Measurements from ENCODE around the gene TRIM22.

DNA sequence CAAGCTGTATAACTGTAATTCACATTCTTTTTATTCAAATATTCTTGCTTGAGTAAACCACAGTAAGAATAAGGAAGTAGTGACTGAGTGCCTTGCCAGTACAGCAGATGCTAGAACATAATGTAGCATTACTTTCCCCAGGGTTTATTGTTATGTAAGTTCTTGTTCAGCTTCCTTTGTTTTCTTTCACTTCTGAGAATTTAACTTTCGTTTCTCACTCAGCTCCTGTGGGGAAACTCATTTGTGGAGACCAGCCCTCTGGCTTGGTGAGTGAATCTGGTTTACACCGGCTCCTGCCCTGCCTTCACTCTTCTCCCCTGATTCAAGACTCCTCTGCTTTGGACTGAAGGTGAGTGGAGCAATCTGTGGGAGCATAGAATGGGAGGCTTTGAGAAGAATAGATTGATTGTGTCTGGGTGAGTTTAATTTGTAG lies at the start of gene TRIM22:
- TF ChIP-seq POLR2AphosphoS5 (IDR thresholded peaks at IDR 0.05; ENCODE audit: borderline replicate concordance, low read depth, low read length) (no peak), EZH2 (IDR thresholded peaks at IDR 0.05) (no peak)
